ENCODE results near the gene SDK2. TPM values are rescaled to one million over a fixed set of nuclear protein-coding genes. Genes with fewer than 3 reads are reported as not detected.

The SDK2 gene, protein sequence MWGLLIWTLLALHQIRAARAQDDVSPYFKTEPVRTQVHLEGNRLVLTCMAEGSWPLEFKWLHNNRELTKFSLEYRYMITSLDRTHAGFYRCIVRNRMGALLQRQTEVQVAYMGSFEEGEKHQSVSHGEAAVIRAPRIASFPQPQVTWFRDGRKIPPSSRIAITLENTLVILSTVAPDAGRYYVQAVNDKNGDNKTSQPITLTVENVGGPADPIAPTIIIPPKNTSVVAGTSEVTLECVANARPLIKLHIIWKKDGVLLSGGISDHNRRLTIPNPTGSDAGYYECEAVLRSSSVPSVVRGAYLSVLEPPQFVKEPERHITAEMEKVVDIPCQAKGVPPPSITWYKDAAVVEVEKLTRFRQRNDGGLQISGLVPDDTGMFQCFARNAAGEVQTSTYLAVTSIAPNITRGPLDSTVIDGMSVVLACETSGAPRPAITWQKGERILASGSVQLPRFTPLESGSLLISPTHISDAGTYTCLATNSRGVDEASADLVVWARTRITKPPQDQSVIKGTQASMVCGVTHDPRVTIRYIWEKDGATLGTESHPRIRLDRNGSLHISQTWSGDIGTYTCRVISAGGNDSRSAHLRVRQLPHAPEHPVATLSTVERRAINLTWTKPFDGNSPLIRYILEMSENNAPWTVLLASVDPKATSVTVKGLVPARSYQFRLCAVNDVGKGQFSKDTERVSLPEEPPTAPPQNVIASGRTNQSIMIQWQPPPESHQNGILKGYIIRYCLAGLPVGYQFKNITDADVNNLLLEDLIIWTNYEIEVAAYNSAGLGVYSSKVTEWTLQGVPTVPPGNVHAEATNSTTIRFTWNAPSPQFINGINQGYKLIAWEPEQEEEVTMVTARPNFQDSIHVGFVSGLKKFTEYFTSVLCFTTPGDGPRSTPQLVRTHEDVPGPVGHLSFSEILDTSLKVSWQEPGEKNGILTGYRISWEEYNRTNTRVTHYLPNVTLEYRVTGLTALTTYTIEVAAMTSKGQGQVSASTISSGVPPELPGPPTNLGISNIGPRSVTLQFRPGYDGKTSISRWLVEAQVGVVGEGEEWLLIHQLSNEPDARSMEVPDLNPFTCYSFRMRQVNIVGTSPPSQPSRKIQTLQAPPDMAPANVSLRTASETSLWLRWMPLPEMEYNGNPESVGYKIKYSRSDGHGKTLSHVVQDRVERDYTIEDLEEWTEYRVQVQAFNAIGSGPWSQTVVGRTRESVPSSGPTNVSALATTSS (N-terminal part only)
- total RNA-seq, result 2.4 TPM
- polyA plus RNA-seq (ENCODE audit: insufficient read depth, low read depth, low replicate concordance), result 0.37 TPM
- long read RNA-seq, donor 1, result 0 reads
- long read RNA-seq, donor 2, result 0 reads
- long read RNA-seq, donor 3, result 0 reads
- long read RNA-seq, donor 4, result 0 reads
- long read RNA-seq, donor 5, result 0 reads
- long read RNA-seq, donor 6, result 0 reads
- long read RNA-seq, donor 7, partial matches to known transcripts, result 1 of 5 reads
- long read RNA-seq, donor 7, other reads (novel, unspliced or antisense), result 4 of 5 reads
- long read RNA-seq, donor 8, result 0 reads
- long read RNA-seq, donor 9, result 0 reads
- long read RNA-seq, donor 10, result 0 reads

DNA sequence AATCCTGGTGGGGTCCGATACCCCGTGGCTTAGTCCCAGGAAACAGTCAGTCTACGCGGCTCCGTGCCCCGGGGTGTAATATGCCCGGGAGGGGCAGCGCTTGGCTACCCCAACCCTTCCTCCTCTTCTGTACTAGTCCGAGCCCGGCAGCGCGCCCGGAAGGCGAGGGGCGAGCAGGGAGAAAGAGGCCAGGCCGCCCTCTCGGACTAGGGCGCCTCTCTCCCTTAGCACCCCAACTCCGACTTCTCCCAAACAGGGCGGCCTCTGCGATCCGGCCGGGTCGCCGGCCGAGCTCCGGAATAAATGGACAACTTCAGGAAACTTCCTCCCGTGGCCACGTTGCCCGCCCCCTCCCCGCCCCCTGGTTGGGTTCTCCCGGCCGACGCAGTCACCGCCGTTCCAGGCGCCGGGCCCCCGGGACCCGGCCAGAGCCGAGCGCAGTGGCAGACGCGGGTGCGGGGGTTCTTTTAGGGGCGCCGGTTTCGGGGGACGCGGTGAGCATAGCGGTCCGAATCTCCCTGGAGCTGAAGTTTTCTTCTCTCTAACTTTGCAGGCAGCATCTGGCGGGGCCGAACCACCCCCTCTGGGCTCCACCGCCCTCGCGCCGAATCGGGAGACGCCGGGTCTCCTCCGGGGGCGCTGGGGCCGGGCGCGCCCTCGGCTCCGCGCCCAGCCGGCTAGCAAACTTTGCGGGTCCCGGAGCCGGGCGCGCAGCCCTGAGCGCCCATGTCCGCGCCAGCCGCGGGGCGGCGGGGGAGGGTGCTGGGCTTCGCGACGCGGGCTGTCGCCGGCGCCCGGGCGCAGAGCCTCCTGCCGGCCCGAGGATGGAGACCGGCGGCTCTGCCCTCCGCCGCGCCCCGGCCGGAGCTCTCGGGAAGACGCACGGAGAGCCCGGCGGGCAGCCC is at the start of gene SDK2:
Gene SDK2 (minus strand): TSS at position 301 of the 905 bp plus-strand sequence. CDS start 357 bp downstream, outside the sequence.
- TF ChIP-seq, protein P1, sequence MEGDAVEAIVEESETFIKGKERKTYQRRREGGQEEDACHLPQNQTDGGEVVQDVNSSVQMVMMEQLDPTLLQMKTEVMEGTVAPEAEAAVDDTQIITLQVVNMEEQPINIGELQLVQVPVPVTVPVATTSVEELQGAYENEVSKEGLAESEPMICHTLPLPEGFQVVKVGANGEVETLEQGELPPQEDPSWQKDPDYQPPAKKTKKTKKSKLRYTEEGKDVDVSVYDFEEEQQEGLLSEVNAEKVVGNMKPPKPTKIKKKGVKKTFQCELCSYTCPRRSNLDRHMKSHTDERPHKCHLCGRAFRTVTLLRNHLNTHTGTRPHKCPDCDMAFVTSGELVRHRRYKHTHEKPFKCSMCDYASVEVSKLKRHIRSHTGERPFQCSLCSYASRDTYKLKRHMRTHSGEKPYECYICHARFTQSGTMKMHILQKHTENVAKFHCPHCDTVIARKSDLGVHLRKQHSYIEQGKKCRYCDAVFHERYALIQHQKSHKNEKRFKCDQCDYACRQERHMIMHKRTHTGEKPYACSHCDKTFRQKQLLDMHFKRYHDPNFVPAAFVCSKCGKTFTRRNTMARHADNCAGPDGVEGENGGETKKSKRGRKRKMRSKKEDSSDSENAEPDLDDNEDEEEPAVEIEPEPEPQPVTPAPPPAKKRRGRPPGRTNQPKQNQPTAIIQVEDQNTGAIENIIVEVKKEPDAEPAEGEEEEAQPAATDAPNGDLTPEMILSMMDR (IDR thresholded peaks at IDR 0.05; ENCODE audit: borderline replicate concordance, extremely low read depth, insufficient read depth), result no peak
- H3K4me1 ChIP-seq (ENCODE audit: control insufficient read depth in 2 of 3, insufficient read depth in 2 of 3, low read depth in 1 of 3, low read length in 3 of 3), result peaks cover 0 to 5% (median 0%) of the 10 kb centered on the region in 3 donors
- H3K36me3 ChIP-seq (ENCODE audit: control insufficient read depth in 2 of 3, insufficient read depth in 3 of 3, low read length in 3 of 3), result no peaks in the 10 kb centered on the region
- intact Hi-C loops (cut with DNase I), result no loop called here
- H3K4me3 ChIP-seq (ENCODE audit: low read length in 3 of 3), result peak within 1 kb of the TSS in 2 of 3 donors; percentile 11 to 44
- H3K27ac ChIP-seq (ENCODE audit: low read depth in 2 of 2, low read length in 2 of 2), result no peak within 1 kb of the TSS
- FAIRE-seq (no peak), DNase-seq (peak; percentile 53 to 76 (median 62))
- H3K9me3 ChIP-seq (ENCODE audit: control insufficient read depth in 2 of 3, insufficient read depth in 1 of 3, low read length in 3 of 3), result no peaks in the 10 kb centered on the region
- no peaks in the 10 kb centered on the region for H3K27me3 ChIP-seq (ENCODE audit: control insufficient read depth, insufficient read depth, low read length)
- no peak within 1 kb of the TSS for H3K9ac ChIP-seq (ENCODE audit: low read length in 3 of 3)

DNA sequence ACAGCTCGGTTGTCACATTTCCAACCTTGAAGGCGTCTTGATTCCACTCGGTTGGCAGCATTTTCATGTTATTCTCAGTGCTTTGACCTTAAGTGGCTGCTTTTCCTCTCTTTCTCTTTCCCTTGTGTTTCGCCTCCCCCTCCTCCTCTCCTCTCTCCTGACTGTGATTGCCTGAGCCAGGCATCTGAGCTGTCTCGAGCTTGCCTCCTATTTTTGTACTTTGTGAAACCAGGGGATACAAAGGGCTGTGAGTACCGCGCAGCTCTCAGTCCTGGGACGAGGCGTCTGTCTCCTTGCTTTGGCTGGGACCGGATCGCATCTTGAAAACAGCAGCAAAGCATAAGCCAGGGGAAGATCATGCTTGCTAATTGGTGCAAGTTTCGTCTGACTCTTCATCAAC is 48.8 kb upstream of the SDK2 start:
- Histone ChIP-seq H3K9me3 (ENCODE audit: control insufficient read depth in 2 of 3, insufficient read depth in 1 of 3, low read length in 3 of 3) (no peaks in the 10 kb centered on the region), H3K27me3 (ENCODE audit: control insufficient read depth, insufficient read depth, low read length) (no peaks in the 10 kb centered on the region), H3K9ac (ENCODE audit: low read length in 3 of 3) (no peak overlapping the region), H3K36me3 (ENCODE audit: control insufficient read depth in 2 of 3, insufficient read depth in 3 of 3, low read length in 3 of 3) (no peaks in the 10 kb centered on the region), H3K27ac (ENCODE audit: low read depth in 2 of 2, low read length in 2 of 2) (no peak overlapping the region), H3K4me3 (ENCODE audit: low read length in 3 of 3) (no peak overlapping the region), H3K4me1 (ENCODE audit: control insufficient read depth in 2 of 3, insufficient read depth in 2 of 3, low read depth in 1 of 3, low read length in 3 of 3) (no peaks in the 10 kb centered on the region)
- intact Hi-C loops (cut with DNase I), result no loop called here
- DNase-seq (no peak), FAIRE-seq (no peak)
- TF ChIP-seq, protein P1 (IDR thresholded peaks at IDR 0.05; ENCODE audit: borderline replicate concordance, extremely low read depth, insufficient read depth), result no peak

All from kidney (tissue), 22 donors.